Hepatocyte (in vitro differentiated cells): ENCODE data around the gene PIK3R5. TPM values are rescaled to one million over a fixed set of nuclear protein-coding genes. Genes with fewer than 3 reads are reported as not detected.

Source experiments
- DNase-seq: peaks from one replicate; pipeline ENCODE4 v3.0.0-alpha.2; 2016; ENCODE audit warnings: low spot score
- H2AFZ ChIP-seq: fragments of 200-600 bp; sonication (generic); 2 replicates; pipeline ENCODE4 v1.6.0; 2016; ENCODE audit warnings: antibody characterized with exemption, mild to moderate bottlenecking
- H3K27ac ChIP-seq: fragments of 200-600 bp; sonication (generic); 2 replicates; pipeline ENCODE4 v1.5.1; 2016; ENCODE audit warnings: mild to moderate bottlenecking
- H3K27me3 ChIP-seq: fragments of 200-600 bp; sonication (generic); 2 replicates; pipeline ENCODE4 v1.6.1; 2016
- H3K36me3 ChIP-seq: fragments of 200-600 bp; sonication (generic); replicated peaks from 2 replicates; pipeline ENCODE4 v1.5.1; 2016; ENCODE audit warnings: low read depth; ENCODE audit not compliant: insufficient read depth
- H3K4me1 ChIP-seq: fragments of 200-600 bp; sonication (generic); 2 replicates; pipeline ENCODE4 v1.5.1; 2016; ENCODE audit warnings: mild to moderate bottlenecking, moderate library complexity; ENCODE audit not compliant: insufficient read depth
- H3K4me2 ChIP-seq: fragments of 200-600 bp; sonication (generic); 2 replicates; pipeline ENCODE4 v1.6.0; 2016
- H3K4me3 ChIP-seq: fragments of 200-600 bp; sonication (generic); 2 replicates; pipeline ENCODE4 v1.5.1; 2016; ENCODE audit warnings: mild to moderate bottlenecking
- H3K79me2 ChIP-seq: fragments of 200-600 bp; sonication (generic); 2 replicates; pipeline ENCODE4 v1.6.0; 2017; ENCODE audit warnings: mild to moderate bottlenecking
- H3K9me2 ChIP-seq: fragments of 200-600 bp; sonication (generic); replicated peaks from 2 replicates; pipeline ENCODE4 v1.6.0; 2017; ENCODE audit warnings: mild to moderate bottlenecking; ENCODE audit not compliant: insufficient read depth
- H3K9me3 ChIP-seq: fragments of 200-600 bp; sonication (generic); 2 replicates; pipeline ENCODE4 v1.5.1; 2016; ENCODE audit warnings: low read depth, mild to moderate bottlenecking
- H4K20me1 ChIP-seq: fragments of 200-600 bp; sonication (generic); 2 replicates; pipeline ENCODE4 v1.6.0; 2016; ENCODE audit warnings: mild to moderate bottlenecking; ENCODE audit not compliant: insufficient read depth, poor library complexity, severe bottlenecking
- EZH2 ChIP-seq: fragments of 200-600 bp; sonication (generic); IDR thresholded peaks from 2 replicates; pipeline ENCODE4 v1.6.1; 2016; ENCODE audit warnings: antibody characterized with exemption, mild to moderate bottlenecking, borderline replicate concordance
- EZH2phosphoT487 ChIP-seq: fragments of 200-600 bp; sonication (generic); IDR thresholded peaks from one replicate; pipeline ENCODE4 v1.6.1; 2018; ENCODE audit warnings: antibody characterized with exemption, mild to moderate bottlenecking, low read depth, moderate library complexity; ENCODE audit not compliant: unreplicated experiment, severe bottlenecking
- WGBS: methylation state at CpG from one replicate; pipeline ENCODE4 v1.1.6; 2016; ENCODE audit warnings: low lambda C conversion rate; ENCODE audit errors: missing lambda C conversion rate; 5-methylcytosine and 5-hydroxymethylcytosine counted together
- polyA plus RNA-seq: library from polyadenylated mRNA; unstranded; fragments of >200 nt; fragmentation: Nextera tagmentation; extraction: Ambion mirVana; gene quantifications from 2 replicates; pipeline ENCODE4 v1.2.1, GENCODE V29; 2016
- total RNA-seq: library from RNA; depleted of rRNA; stranded (reverse); fragments of >200 nt; gene quantifications from 2 replicates; pipeline ENCODE4 v1.2.3, GENCODE V29; 2014
- TF ChIP-seq, protein P1 (sequence below): fragments of 200-600 bp; sonication (generic); IDR thresholded peaks from 2 replicates; pipeline ENCODE4 v1.5.1; 2016; ENCODE audit warnings: antibody characterized with exemption, mild to moderate bottlenecking; ENCODE audit not compliant: poor library complexity

Gene PIK3R5
- total and polyA plus RNA-seq, 2 experiments from 2014 or later, result 2.6 TPM; not detected in 1

DNA sequence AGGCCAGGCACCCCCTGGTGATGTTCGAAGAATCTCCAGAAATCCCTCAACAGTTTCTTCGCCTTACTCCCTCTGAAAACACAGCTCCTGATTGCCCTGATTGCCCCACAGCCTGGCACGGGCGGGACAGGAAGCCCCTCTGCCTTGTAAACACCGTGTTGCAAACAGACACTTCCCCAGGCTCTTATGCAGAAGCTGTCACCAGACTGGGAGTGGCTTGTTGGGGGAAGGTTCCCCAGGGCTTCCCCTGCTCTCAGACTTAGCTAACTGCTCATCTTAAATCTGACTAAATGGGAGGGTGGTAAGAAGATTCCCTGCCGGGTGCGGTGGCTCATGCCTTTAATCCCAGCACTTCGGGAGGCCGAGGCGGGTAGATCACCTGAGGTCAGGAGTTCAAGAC lies 11.2 kb downstream of the PIK3R5 start:
- Histone ChIP-seq H3K36me3 (no peaks in the 10 kb centered on the region), H3K27ac (no peak overlapping the region), H3K9me2 (no peaks in the 10 kb centered on the region), H3K27me3 (peaks cover 11% of the 10 kb centered on the region), H2AFZ (no peak overlapping the region), H3K4me1 (no peaks in the 10 kb centered on the region), H3K9me3 (no peaks in the 10 kb centered on the region), H3K4me2 (no peak overlapping the region), H3K4me3 (no peak overlapping the region), H4K20me1 (no peaks in the 10 kb centered on the region), H3K79me2 (no peaks in the 10 kb centered on the region)
- TF ChIP-seq EZH2phosphoT487 (no peak), EZH2 (no peak)
- TF ChIP-seq, protein P1, sequence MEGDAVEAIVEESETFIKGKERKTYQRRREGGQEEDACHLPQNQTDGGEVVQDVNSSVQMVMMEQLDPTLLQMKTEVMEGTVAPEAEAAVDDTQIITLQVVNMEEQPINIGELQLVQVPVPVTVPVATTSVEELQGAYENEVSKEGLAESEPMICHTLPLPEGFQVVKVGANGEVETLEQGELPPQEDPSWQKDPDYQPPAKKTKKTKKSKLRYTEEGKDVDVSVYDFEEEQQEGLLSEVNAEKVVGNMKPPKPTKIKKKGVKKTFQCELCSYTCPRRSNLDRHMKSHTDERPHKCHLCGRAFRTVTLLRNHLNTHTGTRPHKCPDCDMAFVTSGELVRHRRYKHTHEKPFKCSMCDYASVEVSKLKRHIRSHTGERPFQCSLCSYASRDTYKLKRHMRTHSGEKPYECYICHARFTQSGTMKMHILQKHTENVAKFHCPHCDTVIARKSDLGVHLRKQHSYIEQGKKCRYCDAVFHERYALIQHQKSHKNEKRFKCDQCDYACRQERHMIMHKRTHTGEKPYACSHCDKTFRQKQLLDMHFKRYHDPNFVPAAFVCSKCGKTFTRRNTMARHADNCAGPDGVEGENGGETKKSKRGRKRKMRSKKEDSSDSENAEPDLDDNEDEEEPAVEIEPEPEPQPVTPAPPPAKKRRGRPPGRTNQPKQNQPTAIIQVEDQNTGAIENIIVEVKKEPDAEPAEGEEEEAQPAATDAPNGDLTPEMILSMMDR, result no peak
- no peak for DNase-seq
- 37% methylated on average over 10 of the region's 10 CpGs for WGBS

DNA sequence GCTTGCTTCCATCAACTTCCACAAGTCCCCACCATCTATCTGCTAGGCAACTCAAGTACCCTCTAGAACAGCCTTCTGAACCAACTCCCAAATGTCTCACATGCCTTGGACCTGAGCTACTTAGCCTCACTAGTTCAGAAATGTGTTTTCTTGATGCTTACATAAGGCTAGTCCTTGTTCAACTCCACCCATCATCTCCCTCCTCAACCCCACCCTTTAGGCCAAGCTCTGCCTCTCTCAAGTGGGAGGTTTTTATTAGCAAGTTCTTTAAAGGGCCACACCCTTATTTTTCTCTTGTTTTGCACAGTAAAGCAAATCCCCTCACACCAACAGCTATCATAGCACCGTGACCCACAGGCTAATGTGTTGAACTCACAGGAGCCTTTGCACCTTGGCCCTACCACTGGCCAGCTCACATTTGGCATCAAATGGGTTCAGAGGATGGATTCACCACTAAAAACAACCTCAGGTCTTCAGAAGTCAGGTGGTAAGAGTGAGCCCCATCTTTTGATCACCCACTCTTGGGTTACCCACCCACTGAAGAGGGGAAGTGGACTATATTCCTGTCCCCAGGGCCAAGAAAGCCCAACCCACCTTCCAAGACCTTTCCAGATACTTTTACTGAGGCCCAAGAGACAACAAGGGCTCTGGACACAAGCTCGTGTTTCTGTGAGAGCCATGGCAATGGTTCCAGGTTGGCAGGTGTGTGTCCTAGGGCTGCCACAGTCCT lies 12.2 kb downstream of the PIK3R5 start:
- H3K36me3 ChIP-seq, result no peaks in the 10 kb centered on the region
- no peak overlapping the region for H3K4me3 ChIP-seq
- H3K4me2 ChIP-seq, result no peak overlapping the region
- no peaks in the 10 kb centered on the region for H3K9me2 ChIP-seq
- H3K27me3 ChIP-seq, result peaks cover 17% of the 10 kb centered on the region
- H4K20me1 ChIP-seq, result no peaks in the 10 kb centered on the region
- 77% methylated on average over 2 of the region's 2 CpGs for WGBS
- no peaks in the 10 kb centered on the region for H3K4me1 ChIP-seq
- H2AFZ ChIP-seq, result no peak overlapping the region
- no peaks in the 10 kb centered on the region for H3K9me3 ChIP-seq
- H3K79me2 ChIP-seq, result no peaks in the 10 kb centered on the region
- TF ChIP-seq EZH2phosphoT487 (no peak), EZH2 (no peak)
- TF ChIP-seq, protein P1, result no peak
- no peak for DNase-seq
- H3K27ac ChIP-seq, result no peak overlapping the region

DNA sequence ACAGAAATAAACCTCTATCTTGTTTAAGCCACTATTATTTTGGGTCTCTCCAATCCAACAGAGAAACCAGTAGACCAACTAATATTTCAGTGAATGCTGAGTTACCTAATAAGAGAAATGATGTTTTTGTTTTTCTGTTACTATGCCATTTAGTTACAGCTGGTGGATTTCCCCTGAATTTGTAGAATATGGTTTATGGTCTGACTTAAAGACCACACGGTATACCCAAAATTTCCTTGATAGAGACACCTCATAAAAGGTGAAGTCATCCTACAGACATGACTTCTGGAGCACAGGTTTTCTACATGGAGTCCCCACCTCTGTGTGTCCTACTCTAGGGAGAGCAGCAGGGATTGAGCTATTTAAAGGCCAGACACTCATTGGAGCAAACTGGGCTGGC lies 13.3 kb downstream of the PIK3R5 start:
- Histone ChIP-seq H3K79me2 (no peaks in the 10 kb centered on the region), H3K27ac (no peak overlapping the region), H3K36me3 (no peaks in the 10 kb centered on the region), H2AFZ (no peak overlapping the region), H3K9me2 (no peaks in the 10 kb centered on the region), H3K9me3 (no peaks in the 10 kb centered on the region), H3K4me2 (no peak overlapping the region), H3K27me3 (peaks cover 16% of the 10 kb centered on the region), H3K4me1 (no peaks in the 10 kb centered on the region), H3K4me3 (no peak overlapping the region), H4K20me1 (no peaks in the 10 kb centered on the region)
- TF ChIP-seq EZH2 (no peak), EZH2phosphoT487 (no peak)
- DNase-seq, result no peak
- 88% methylated on average over 1 of the region's 1 CpG for WGBS

- WGBS, result 92% methylated on average over 4 of the region's 4 CpGs
- H2AFZ ChIP-seq, result no peak overlapping the region
- TF ChIP-seq EZH2, result no peak
- no peak for TF ChIP-seq EZH2phosphoT487
Measured at GRCh38 chr17:8951206-8951605, 14.3 kb downstream of the PIK3R5 start.

More at GRCh38 chr17:8951206-8951605, 14.3 kb downstream of the PIK3R5 start:
- Histone ChIP-seq H3K4me1 (no peaks in the 10 kb centered on the region), H3K27me3 (peaks cover 15% of the 10 kb centered on the region), H3K9me3 (no peaks in the 10 kb centered on the region), H3K4me2 (no peak overlapping the region), H3K4me3 (no peak overlapping the region), H4K20me1 (no peaks in the 10 kb centered on the region), H3K79me2 (no peaks in the 10 kb centered on the region), H3K36me3 (no peaks in the 10 kb centered on the region), H3K27ac (no peak overlapping the region), H3K9me2 (no peaks in the 10 kb centered on the region)
- DNase-seq, result no peak
